GM18909 (cell line): ENCODE measurements around the gene DYNLL1.
"Not testable (repeated sequence)": the region's sequence is repeated elsewhere in the genome, so short reads cannot be mapped to it uniquely, and the experiment has no call there.

Experiments used
- ATAC-seq: cut with Tn5 transposase; IDR thresholded peaks from one replicate; pipeline ENCODE4 v1.9.1; 2021; ENCODE audit warnings: mild to moderate bottlenecking; ENCODE audit not compliant: unreplicated experiment, poor library complexity

DYNLL1 gene

DNA sequence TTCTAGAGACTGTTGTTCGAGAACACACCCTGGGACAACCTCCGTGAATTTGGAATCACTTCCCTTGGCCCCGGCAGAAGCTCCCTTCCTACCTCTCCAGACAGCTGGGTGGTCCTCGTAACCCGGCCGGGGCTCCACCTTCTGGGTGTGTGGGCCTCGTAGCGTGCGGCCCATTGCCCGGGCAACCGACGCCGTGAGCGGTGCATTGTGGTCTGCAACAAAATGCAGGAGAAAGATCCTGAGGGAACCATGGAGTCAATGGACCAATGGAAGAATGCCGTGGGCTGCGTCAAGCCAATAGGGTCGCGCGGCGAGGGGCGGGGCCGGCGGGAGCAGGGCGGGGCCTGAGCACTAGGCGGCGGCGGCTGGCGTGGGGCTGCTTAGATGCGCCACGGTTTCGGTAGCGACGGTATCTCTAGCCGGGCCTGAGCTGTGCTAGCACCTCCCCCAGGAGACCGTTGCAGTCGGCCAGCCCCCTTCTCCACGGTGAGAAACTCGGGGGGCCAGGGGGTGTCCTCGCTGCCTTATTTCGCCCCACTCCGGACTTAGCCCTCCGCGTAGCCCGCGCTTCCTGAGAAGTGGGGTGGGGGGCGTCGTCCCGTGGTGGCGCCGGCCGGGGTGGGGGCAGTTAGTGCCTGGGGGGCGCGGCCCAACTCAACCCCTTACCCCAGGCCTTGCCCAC is at the start of gene DYNLL1:
DYNLL1 (plus strand) TSS at position 383 of the 682 bp plus-strand sequence. CDS start 309 bp downstream, outside the sequence.
- ATAC-seq: peak; percentile 93

DNA sequence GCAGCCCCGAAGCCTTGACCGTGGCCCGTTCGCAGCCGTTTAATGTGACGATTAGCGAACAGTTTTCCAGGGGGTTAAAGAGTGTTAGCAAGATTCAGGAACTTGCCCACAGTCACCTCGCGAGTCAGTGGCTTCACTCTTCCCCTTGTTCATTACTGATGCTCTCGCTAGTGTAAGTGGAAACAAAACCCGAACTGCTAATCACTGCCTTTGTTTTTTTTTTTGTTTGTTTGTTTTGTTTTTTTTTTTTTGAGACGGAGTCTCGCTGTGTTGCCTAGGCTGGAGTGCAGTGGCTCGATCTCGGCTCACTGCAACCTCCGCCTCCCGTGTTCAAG is 49.1 kb upstream of the DYNLL1 start:
- ATAC-seq: not testable (repeated sequence)

DNA sequence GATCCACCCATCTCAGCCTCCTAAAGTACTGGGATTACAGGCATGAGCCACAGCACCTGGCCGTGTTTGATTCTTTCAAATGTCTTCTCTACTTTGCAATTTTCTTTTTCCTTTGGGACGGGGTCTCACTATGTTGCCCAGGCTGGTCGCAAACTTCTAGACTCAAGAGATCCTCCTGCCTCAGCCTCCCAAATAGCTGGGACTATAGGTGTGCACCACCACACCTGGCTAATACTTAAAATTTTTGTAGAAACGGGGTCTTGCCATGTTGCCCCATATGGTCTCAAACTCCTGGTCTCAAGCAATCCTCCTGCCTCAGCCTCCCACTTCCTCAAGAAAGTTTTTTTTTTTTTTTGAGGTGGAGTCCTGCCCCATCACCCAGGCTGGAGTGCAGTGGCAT is 47.9 kb upstream of the DYNLL1 start:
- ATAC-seq: no peak

DNA sequence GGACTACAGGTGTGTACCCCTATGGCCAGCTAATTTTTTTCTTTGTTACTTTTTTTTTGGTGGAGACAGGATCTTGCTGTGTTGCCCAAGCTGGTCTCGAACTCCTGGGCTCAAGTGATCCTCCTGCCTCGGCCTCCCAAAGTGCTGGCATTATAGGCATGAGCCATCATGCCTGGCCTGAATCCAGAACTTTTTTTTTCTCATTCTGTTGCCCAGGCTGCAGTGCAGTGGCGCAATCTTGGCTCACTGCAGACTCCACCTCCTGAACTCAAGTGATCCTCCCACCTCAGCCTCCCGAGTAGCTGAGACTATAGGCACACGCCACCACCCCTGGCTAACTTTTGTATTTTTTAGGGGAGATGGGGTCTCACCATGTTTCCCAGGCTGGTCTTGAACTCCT is 43.4 kb upstream of the DYNLL1 start:
- not testable (repeated sequence) for ATAC-seq

DNA sequence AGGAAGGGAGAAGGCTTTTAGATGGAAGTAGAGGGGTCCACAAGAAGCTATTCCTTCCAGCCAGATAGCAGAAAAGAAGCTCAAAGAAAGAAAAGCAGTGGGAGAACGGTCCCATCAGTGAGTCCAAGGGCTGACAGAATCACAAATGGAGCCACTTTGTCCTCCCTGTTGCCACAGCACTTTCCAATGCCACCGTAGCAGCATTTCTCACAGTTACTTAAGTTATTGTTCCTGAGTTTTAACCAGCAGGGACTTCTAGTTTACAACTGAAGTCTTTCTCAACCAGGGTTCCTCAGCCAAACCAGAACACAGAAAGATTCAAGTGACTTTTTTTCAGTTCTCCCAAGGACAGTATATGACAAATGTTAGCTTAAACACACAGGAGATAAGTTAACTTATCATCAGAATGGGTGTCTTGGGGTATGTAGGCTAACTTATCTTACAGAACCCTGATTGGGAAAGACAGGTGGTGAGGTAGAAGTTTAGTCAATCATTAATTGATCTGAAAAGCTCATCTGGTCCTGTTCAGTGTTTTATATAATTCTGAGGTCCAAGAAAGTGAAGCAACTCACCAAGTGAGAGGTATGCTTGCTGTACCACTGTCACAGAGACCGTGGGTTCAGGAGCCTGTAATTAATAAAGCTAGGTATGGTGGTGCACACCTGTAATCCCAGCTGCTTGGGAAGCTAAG is 42.7 kb upstream of the DYNLL1 start:
- ATAC-seq: no peak

DNA sequence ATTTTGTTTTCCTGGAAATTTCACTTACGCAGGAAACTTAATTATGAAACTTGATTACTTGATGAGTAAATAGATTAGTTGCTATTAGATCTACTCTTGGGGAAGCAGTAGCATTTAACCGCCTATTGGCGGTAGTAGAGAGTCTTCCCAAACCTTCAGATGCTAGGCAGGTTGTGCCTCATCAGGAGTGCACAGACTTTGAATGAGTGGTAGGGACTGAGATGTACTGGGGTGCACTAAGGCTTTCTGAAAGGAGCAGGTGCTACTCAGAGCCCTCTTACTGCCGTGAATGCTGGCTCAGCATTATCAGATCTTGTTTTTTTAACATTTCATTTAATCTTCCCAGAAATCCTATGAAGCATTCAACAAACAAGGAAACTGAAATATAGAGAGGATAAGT is 41.9 kb upstream of the DYNLL1 start:
- no peak for ATAC-seq

DNA sequence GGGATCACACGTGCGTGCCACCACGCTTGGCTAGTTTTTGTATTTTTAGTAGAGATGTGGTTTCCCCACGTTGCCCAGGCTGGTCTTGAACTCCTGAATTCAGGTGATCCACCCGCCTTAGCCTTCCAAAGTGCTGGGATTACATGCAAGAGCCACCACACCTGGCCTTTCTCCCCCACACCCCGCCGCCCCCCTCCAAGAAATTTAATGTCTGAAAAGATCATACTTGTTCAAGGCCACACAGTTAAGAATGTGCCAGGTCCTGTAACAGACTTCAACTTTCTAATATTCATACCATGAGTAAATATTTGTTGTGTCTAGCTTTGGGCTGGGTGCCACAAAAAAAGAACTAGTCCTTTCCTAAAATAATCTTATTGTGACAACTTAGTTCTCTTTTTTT is 40.6 kb upstream of the DYNLL1 start:
- no peak for ATAC-seq

DNA sequence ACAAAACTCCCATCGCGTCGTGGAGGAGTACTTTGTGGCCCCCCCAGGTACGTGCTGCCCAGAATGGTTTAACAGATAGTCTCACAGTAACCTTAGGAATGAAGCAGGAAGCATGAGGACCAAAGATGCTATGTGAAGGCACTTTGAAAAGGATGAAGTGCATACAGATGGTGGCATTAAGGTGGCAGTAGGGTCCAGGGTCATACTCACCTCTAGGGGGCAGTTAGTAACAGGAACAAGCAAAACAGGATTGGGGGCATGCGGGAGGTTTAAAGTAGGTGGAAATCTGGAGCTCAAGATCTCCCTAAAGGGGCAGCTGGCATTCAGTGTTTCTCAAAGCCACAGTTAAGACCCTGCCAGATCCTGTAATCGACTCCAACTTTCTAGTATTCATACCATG is 38.8 kb upstream of the DYNLL1 start:
- no peak for ATAC-seq

DNA sequence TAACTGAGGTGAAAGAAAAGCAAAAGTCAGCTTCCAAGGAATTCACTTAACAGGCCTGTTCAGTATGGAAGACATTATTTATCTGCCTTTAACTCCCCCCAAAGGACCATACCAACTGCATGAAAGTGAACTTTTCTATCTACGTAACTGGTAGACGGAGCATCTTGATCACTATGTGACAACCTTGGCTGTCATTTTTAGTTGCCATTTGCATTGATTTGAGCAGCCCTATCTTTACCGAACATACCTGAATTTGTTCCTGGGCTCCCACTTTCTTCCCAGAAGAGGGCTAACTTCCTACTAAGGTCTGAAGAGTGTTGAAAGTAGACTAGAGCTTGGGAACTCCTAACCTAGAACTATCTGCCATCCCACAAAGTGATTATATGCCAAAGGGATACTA is 35.8 kb upstream of the DYNLL1 start:
- ATAC-seq: no peak

DNA sequence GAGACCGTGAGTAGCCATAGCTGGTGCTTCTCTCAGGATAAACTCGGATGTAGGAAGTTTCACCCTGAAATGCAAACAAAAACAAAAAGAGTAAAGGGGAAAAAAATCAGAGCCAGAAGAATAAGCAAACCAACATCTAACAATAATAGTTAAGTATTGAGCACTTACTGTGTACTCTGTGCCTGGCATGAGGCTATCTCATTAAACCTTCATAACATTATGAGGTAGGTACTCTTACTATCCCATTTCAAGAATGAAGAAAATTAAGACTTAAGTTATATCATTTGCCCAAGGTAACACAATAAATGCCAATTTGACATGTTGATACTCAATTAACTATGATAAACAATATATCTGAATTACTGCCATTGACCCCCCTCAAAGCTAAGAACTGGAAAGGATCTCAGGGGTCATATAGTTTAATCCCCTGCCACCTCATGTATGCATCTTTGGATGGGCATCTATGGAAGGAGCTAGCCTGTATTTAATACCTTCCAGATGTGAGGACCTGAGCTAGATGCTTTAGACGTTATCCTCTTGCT is 33.7 kb upstream of the DYNLL1 start:
- no peak for ATAC-seq

DNA sequence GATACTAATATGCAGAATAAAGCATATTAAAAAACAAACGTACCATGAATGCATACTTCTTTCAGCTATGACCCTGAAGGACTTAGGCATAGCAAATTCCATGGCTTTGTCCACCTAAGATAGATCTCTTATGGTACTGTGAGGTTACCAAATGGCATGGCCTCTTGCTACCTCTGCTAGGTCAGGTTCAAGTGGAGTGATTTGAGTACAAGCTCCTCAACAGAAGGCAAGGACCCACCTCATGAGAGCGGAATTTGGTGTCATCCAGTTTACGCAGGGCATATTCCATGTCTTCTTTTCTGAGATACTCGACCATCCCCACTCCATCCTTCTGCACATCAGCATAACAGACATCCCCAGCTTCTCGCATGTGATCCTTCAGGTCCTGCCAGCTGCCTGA is 32.2 kb upstream of the DYNLL1 start:
- no peak for ATAC-seq

DNA sequence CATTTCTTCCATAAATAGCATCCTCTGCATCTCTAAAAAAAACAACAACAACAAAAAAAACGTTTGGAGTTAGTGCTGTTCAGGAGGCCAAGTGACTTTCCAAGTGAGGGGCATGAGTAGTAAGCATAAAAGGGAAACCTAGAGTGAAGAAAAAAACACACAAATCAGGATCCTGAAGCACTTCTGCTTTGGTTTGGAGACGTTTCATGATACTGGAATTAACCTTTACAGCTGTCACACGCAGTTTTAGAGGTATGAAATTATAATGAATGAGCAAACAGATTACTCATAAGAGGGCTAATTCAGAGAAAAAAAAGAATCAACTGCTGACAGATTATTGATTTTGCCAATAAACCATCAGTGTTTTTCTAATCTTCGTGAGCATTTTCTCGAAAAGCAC is 30.2 kb upstream of the DYNLL1 start:
- ATAC-seq: no peak

DNA sequence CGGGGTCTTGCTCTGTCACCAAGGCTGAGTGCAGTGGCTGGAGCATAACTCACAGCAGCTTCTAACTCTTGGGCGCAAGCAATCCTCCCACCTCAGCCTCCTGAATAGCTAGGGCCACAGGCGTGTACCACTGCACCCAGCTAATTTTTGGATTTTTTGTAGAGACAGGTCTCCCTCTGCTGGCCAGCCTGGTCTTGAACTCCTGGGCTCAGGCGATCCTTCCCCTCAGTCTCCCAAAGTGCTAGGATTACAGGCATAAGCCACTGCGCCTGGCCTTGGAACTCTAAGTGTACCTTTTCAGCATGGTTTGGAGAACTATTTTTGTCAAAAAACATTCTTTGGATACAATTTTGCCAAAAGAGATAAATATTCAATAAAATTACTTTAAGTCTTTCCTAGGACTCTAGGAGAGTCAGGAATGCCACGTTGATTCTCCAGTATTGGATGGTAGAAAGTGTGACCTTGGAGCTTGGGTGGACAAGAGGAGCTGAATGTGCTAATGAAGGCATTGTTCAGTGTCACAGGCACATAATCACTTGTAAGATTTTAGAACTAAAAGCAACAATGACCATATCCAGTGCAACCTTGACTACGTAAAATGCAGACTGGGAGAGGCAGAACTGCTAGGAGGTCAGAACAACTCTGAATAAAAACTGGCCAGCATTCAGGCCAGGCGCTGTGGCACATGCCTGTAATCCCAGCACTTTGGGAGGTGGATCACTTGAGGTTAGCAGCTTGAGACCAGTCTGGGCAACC is 29.2 kb upstream of the DYNLL1 start:
- ATAC-seq: no peak

DNA sequence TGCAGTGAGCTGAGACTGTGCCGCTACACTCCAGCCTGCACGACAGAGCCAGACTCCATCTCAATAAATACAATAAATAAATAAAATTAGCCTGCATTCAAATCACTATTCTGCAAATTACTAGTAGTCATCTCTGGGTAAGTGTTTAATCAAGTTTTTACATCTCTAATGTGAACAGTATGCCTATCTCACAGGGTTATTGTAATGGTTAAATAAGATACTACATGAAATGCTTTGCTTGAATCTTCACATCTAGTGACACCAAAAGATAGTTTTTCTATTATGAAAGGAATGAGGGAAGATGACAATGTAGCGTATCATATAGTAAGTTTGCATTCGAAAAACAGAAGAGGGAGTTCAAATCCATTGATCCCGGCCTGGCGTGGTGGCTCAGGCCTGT is 28.5 kb upstream of the DYNLL1 start:
- ATAC-seq: no peak

DNA sequence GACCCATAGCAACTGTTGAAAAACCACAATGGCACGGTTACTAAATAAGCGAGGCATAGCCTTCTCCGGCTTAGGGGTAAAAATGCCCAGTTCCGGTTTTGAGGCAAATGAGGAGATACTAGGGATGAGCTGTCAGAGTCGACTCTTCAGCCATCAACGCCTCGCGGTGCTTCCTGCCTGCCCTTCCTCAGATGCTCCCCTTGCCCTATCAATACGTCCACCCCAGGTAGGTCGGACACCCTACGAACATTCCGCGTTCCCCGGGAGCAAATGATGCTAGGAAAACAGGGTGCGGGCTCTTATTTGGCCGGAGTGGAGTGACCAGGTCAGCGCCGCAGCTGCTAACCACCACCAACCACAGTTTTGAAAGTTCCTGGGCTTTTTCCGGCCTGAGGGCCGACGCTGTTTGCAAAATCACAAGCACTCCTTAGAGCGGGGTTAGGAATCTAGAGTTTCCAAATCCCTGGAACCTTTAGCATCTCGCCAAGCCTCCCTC is 27.5 kb upstream of the DYNLL1 start:
- no peak for ATAC-seq

DNA sequence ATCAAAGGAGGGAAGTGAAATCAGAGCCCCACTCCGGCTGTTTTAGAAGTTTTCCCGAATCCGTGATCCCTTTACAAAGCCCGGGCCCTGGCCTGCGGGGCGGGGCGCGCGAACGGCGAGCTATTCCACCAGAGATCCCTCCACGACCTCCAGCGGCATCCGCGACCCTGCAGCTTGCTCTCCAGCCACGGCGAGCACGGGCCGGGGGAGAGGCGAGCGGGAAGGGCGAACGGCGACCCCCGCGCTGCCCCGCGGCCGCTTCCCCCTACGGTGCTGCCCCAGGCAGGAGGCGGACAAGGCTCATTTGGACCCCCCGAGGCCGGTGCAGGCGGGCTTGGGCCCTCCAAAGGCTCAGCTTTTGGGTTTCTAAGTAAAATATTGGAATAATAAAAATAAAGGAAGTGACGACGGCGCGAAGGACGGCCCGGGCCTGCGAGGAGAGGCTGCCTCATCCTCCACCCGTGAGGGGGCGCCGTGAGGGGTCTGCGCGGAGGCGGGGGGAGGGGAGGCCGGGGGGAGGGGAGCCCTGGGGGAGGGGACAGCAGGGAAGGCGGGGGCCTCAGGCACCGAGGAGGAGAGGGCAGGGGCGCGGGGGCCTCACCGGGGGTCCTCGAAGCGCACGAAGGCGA is 27.0 kb upstream of the DYNLL1 start:
- ATAC-seq: peak; percentile 40

DNA sequence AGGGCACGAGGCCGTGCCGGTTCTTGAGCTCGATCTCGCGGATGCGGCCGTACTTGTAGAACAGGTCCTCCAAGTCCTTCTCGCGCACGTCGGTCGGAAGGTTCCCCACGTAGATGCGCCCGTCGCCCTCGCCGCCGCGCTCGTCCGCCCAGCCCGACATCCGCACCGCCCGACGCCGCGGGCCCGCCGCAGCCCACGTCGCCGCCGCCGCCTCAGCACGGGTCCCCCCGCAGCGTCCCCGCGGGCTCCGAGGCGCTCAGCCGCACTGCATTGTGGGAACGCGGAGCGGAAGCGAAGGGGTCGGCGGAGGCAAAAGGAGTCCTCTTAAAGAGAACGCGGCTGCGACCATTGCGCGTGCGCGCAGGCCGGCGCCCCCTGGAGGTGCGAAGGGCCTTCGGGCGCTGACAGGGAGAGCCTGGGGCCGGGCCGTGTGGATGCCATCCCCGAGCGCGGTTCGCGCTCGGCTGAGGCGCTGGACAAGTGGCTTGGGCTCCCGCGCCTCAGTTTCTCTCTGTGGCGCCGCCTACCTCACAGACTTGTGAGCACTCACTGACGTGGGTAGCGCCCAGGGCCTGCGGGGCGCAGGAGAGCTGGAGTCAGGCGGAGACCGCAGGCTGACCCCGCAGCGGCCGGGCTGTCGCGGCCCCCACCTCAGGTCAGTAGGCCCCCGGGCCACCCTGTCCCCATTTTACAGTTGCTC is 26.3 kb upstream of the DYNLL1 start, which contains the start of gene SRSF9:
SRSF9 (minus strand) TSS at position 299 of the 700 bp plus-strand sequence; CDS start at position 160, 139 bp downstream.
- ATAC-seq: peak; percentile 79

DNA sequence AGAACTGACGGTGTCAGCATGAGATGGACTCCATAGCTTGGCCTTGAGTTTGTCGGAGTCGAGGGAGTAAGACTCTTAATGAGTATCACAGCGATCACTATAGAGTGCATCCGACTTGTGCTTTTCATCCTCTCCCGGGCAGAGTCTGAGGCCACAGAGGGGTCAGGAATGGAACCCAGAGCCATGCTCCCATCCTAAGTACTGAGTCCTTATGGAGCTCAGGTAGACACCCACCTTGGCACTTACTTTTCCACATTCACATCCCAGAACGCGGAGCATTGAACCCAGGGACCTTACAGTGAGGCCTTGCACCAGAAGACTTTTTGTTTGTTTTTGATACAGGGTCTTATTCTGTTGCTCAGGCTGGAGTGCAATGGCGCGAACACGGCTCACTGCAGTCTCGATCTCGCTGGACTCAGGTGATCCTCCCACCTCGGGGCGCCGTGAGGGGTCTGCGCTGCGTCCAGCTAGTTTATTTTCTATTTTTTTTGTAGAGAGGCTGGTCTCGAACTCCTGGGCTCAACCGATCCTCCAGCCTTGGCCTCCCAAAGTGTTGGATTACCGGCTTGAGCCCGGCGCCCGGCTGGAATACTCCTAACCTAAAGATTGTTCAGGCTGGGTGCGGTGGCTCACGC is 25.6 kb upstream of the DYNLL1 start:
- ATAC-seq: no peak

DNA sequence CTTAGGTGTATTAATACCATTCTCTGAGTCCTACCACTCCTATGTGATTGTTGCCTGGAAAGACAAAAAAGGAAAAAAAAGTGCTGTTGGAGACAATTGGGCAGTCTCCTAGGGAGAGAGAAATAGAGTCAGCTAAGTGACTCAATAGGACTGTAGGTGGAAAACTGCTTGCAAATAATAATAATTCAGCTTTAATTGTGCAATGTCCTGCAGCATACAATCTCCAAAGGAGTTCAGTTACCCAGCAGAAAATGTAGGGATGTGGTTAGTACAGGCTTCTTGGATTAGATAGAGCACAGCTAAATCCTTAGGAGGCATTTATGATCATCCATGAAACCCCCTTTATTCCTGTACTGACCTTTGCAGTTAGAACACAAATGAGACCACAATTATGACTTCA is 23.4 kb upstream of the DYNLL1 start:
- no peak for ATAC-seq
